Osteoblast (primary cell): ENCODE data around the gene NRAP. TPM values are rescaled to one million over a fixed set of nuclear protein-coding genes. Genes with fewer than 3 reads are reported as not detected.

ENCODE experiments used
- DNase-seq: peaks from one replicate; pipeline ENCODE4 v3.0.0; 2011; ENCODE audit warnings: low spot score, mixed read lengths; ENCODE audit not compliant: insufficient read length; ENCODE audit errors: missing footprints
- H2AFZ ChIP-seq: 2 replicates; pipeline ENCODE4 v1.6.0; 2011; ENCODE audit warnings: mild to moderate bottlenecking, low read length
- H3K27ac ChIP-seq: 2 replicates; pipeline ENCODE4 v1.5.1; 2011; ENCODE audit warnings: mild to moderate bottlenecking, low read depth, low read length, moderate library complexity
- H3K27me3 ChIP-seq: 2 replicates; pipeline ENCODE4 v1.6.0; 2012; ENCODE audit warnings: mild to moderate bottlenecking, control low read depth, inconsistent platforms, low read length, moderate library complexity; ENCODE audit not compliant: insufficient read depth
- H3K36me3 ChIP-seq: 2 replicates; pipeline ENCODE4 v1.5.1; 2011; ENCODE audit warnings: mild to moderate bottlenecking, low read length, control low read depth, moderate library complexity; ENCODE audit not compliant: insufficient read depth
- H3K4me1 ChIP-seq: 2 replicates; pipeline ENCODE4 v1.5.1; 2011; ENCODE audit warnings: mild to moderate bottlenecking, low read length, control low read depth, moderate library complexity; ENCODE audit not compliant: insufficient read depth
- H3K4me2 ChIP-seq: 2 replicates; pipeline ENCODE4 v1.6.0; 2011; ENCODE audit warnings: mild to moderate bottlenecking, low read length; ENCODE audit not compliant: insufficient read depth
- H3K4me3 ChIP-seq: fragments of 200-600 bp; sonication (generic); 3 replicates; pipeline ENCODE4 v1.5.1; 2012; ENCODE audit warnings: mild to moderate bottlenecking, low read length, inconsistent platforms; ENCODE audit not compliant: insufficient read depth
- H3K79me2 ChIP-seq: 2 replicates; pipeline ENCODE4 v1.6.0; 2012; ENCODE audit warnings: mild to moderate bottlenecking, low read length, control low read depth, inconsistent platforms; ENCODE audit not compliant: insufficient read depth
- H3K9me3 ChIP-seq: 2 replicates; pipeline ENCODE4 v1.5.1; 2011; ENCODE audit warnings: low read depth, low read length, control low read depth
- H4K20me1 ChIP-seq: 2 replicates; pipeline ENCODE4 v1.6.0; 2012; ENCODE audit warnings: mild to moderate bottlenecking, low read length, control low read depth; ENCODE audit not compliant: insufficient read depth
- CTCF ChIP-seq: IDR thresholded peaks from 2 replicates; pipeline ENCODE4 v1.5.1; 2011; ENCODE audit warnings: mild to moderate bottlenecking, low read depth, low read length, moderate library complexity; ENCODE audit errors: extremely low read depth
- total RNA-seq: library from RNA; depleted of rRNA; stranded (reverse); fragments of >200 nt; gene quantifications from 2 replicates; pipeline ENCODE4 v1.2.3, GENCODE V29; 2012

Gene NRAP
- total RNA-seq, 1 donor = not detected

GRCh38 chr10:113554214-113554613 lies 109.6 kb downstream of the NRAP start:
- Histone ChIP-seq H3K4me3 (no peak overlapping the region), H3K27me3 (peaks cover 18% of the 10 kb centered on the region)

GRCh38 chr10:113553149-113553548 lies 110.7 kb downstream of the NRAP start:
- no peak for DNase-seq
- Histone ChIP-seq H3K36me3 (no peaks in the 10 kb centered on the region), H3K27ac (no peak overlapping the region), H3K4me3 (no peak overlapping the region), H4K20me1 (no peaks in the 10 kb centered on the region), H3K4me1 (no peaks in the 10 kb centered on the region), H3K27me3 (peaks cover 18% of the 10 kb centered on the region), H3K4me2 (no peak overlapping the region), H2AFZ (no peak overlapping the region), H3K9me3 (no peaks in the 10 kb centered on the region), H3K79me2 (no peaks in the 10 kb centered on the region)
- TF ChIP-seq CTCF = no peak

More at GRCh38 chr10:113554214-113554613, 109.6 kb downstream of the NRAP start:
- DNase-seq = no peak
- Histone ChIP-seq H3K27ac (no peak overlapping the region), H2AFZ (no peak overlapping the region), H3K36me3 (no peaks in the 10 kb centered on the region), H3K4me1 (no peaks in the 10 kb centered on the region), H3K9me3 (no peaks in the 10 kb centered on the region), H3K79me2 (no peaks in the 10 kb centered on the region), H3K4me2 (no peak overlapping the region), H4K20me1 (no peaks in the 10 kb centered on the region)
- no peak for TF ChIP-seq CTCF

GRCh38 chr10:113552701-113553100 lies 111.1 kb downstream of the NRAP start, which contains the start of gene HABP2:
TSS of gene HABP2 (plus strand) at chr10:113553053. CDS start at chr10:113553122, 69 bp downstream.
- no peaks in the 10 kb centered on the region for H3K9me3 ChIP-seq
- no peaks in the 10 kb centered on the region for H3K4me1 ChIP-seq
- H3K4me3 ChIP-seq = no peak within 1 kb of the TSS
- no peaks in the 10 kb centered on the region for H4K20me1 ChIP-seq
- DNase-seq = no peak
- H3K36me3 ChIP-seq = no peaks in the 10 kb centered on the region
- no peak within 1 kb of the TSS for H3K27ac ChIP-seq
- H3K79me2 ChIP-seq = no peaks in the 10 kb centered on the region
- H2AFZ ChIP-seq = no peak within 1 kb of the TSS
- TF ChIP-seq CTCF = no peak
- H3K27me3 ChIP-seq = peaks cover 14% of the 10 kb centered on the region
- no peak within 1 kb of the TSS for H3K4me2 ChIP-seq

- no peak overlapping the region for H2AFZ ChIP-seq
- H3K9me3 ChIP-seq = no peaks in the 10 kb centered on the region
- peaks cover 11% of the 10 kb centered on the region for H3K27me3 ChIP-seq
- H4K20me1 ChIP-seq = no peaks in the 10 kb centered on the region
- no peak for TF ChIP-seq CTCF
- no peaks in the 10 kb centered on the region for H3K79me2 ChIP-seq
- no peaks in the 10 kb centered on the region for H3K4me1 ChIP-seq
- no peak for DNase-seq
- no peaks in the 10 kb centered on the region for H3K36me3 ChIP-seq
- no peak overlapping the region for H3K4me3 ChIP-seq
- no peak overlapping the region for H3K27ac ChIP-seq
- no peak overlapping the region for H3K4me2 ChIP-seq
Measured at GRCh38 chr10:113552014-113552413, 111.8 kb downstream of the NRAP start.
